T-helper 9 cell (primary cell): ENCODE measurements around the gene KCNMB4.
A peak's percentile ranks its signal among the peaks of the same experiment; 100 is the strongest.

Experiments used
- DNase-seq: peaks from one replicate; pipeline ENCODE4 v3.0.0-alpha.2; 2020
- total RNA-seq, 2 donors: gene quantifications; one replicate each; lab custom pipeline; 2026; lab: John Stamatoyannopoulos, UW

KCNMB4 gene
- total RNA-seq = 1.7 to 3.5 reads per million in 2 donors

- peak; percentile 63 for DNase-seq
Observed at GRCh38 chr12:70365648-70366518, at the start of gene KCNMB4. TSS of gene KCNMB4 (plus strand) at chr12:70366290. CDS start at chr12:70366735, 445 bp downstream.

GRCh38 chr12:70317781-70318180 is 48.3 kb upstream of the KCNMB4 start:
- DNase-seq = no peak

- DNase-seq = no peak
Observed at GRCh38 chr12:70319605-70320004, 46.5 kb upstream of the KCNMB4 start.

GRCh38 chr12:70321191-70321590 is 44.9 kb upstream of the KCNMB4 start:
- DNase-seq = no peak

- DNase-seq = no peak
Observed at GRCh38 chr12:70327541-70327940, 38.5 kb upstream of the KCNMB4 start.

GRCh38 chr12:70329728-70330127 is 36.4 kb upstream of the KCNMB4 start:
- DNase-seq = no peak

- no peak for DNase-seq
Observed at GRCh38 chr12:70330158-70330557, 35.9 kb upstream of the KCNMB4 start.

GRCh38 chr12:70332236-70332635 is 33.9 kb upstream of the KCNMB4 start:
- no peak for DNase-seq

GRCh38 chr12:70334742-70335141 is 31.3 kb upstream of the KCNMB4 start:
- no peak for DNase-seq

- no peak for DNase-seq
Observed at GRCh38 chr12:70338531-70338930, 27.6 kb upstream of the KCNMB4 start.

GRCh38 chr12:70351076-70351475 is 15.0 kb upstream of the KCNMB4 start:
- DNase-seq = no peak

- DNase-seq = no peak
Observed at GRCh38 chr12:70353780-70354660, 12.1 kb upstream of the KCNMB4 start.

- DNase-seq = no peak
Observed at GRCh38 chr12:70354787-70355186, 11.3 kb upstream of the KCNMB4 start.

- DNase-seq = no peak
Observed at GRCh38 chr12:70355972-70356371, 10.1 kb upstream of the KCNMB4 start.

- DNase-seq = no peak
Observed at GRCh38 chr12:70359458-70360197, 6.5 kb upstream of the KCNMB4 start.

GRCh38 chr12:70360218-70360617 is 5.9 kb upstream of the KCNMB4 start:
- no peak for DNase-seq

- no peak for DNase-seq
Observed at GRCh38 chr12:70364695-70365397, 1.2 kb upstream of the KCNMB4 start.

- no peak for DNase-seq
Observed at GRCh38 chr12:70365398-70365647, 767 bp upstream of the KCNMB4 start.

- peak; percentile 48 for DNase-seq
Observed at GRCh38 chr12:70366581-70367257, 629 bp downstream of the KCNMB4 start.

GRCh38 chr12:70367258-70368141 is 1.4 kb downstream of the KCNMB4 start:
- DNase-seq = no peak

- no peak for DNase-seq
Observed at GRCh38 chr12:70372881-70373280, 6.8 kb downstream of the KCNMB4 start.
